Measurements from ENCODE around the gene TMOD2. TPM values are rescaled to one million over a fixed set of nuclear protein-coding genes. Genes with fewer than 3 reads are reported as not detected.

The TMOD2 gene
- total and polyA plus RNA-seq, 2 donors (not counting 1 experiment from before 2014, with no cell fraction given): 7.0 to 11.2 TPM

DNA sequence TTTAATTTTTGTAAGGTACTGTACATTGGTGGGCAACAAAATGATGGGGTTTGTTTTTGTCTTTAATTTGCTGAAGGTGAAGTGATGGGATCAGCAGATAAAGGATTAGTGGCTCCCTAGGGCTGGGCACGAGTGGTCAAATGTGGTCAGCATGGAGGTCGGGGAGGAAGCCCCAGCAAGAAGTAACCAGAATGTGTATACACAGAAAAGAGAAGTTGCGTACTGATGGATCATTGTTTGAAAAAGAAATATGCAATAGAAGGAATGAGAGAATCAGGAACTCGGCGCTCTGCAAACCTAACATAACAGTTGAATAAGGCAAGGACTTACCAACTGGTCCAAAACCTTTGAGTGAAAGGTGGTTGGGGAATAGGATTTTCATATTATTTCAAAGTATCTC lies 1.5 kb downstream of the TMOD2 start:
- TF ChIP-seq EZH2 (IDR thresholded peaks at IDR 0.05; ENCODE audit: low read length, missing control alignments) (no peak), CTCF (conservative IDR thresholded peaks at IDR 0.05 in 1 of 2, IDR thresholded peaks at IDR 0.05 in 1 of 2; ENCODE audit: low read depth in 1 of 2, low read length in 2 of 2) (no peak)
- Histone ChIP-seq H3K27ac (ENCODE audit: insufficient read depth, low read length) (no peak overlapping the region), H3K4me2 (ENCODE audit: extremely low read depth, insufficient read depth, low read length) (no peak overlapping the region), H3K4me1 (ENCODE audit: control insufficient read depth, extremely low read depth, insufficient read depth, low read length) (no peaks in the 10 kb centered on the region), H2AFZ (ENCODE audit: low read length) (no peak overlapping the region), H4K20me1 (ENCODE audit: control insufficient read depth, extremely low read depth, insufficient read depth, low read length) (no peaks in the 10 kb centered on the region), H3K4me3 (replicated peaks in 1 of 4; ENCODE audit: control extremely low read depth in 1 of 4, insufficient read depth in 1 of 4, low read depth in 3 of 4, low read length in 4 of 4) (no peak overlapping the region), H3K36me3 (ENCODE audit: control insufficient read depth, insufficient read depth, low read length) (no peaks in the 10 kb centered on the region), H3K9ac (ENCODE audit: insufficient read depth, low read length) (no peak overlapping the region), H3K27me3 (ENCODE audit: control insufficient read depth, insufficient read depth, low read length) (peaks cover 20% of the 10 kb centered on the region), H3K79me2 (ENCODE audit: control insufficient read depth, insufficient read depth, low read length) (no peaks in the 10 kb centered on the region), H3K9me3 (ENCODE audit: control insufficient read depth, insufficient read depth, low read depth, low read length) (no peaks in the 10 kb centered on the region)
- DNase-seq (ENCODE audit: low read depth in 2 of 2): no peak

GRCh38 chr15:51754267-51754666 lies 2.9 kb downstream of the TMOD2 start:
- H3K9ac ChIP-seq (ENCODE audit: insufficient read depth, low read length): no peak overlapping the region
- no peaks in the 10 kb centered on the region for H3K36me3 ChIP-seq (ENCODE audit: control insufficient read depth, insufficient read depth, low read length)
- TF ChIP-seq EZH2 (IDR thresholded peaks at IDR 0.05; ENCODE audit: low read length, missing control alignments) (no peak), CTCF (conservative IDR thresholded peaks at IDR 0.05 in 1 of 2, IDR thresholded peaks at IDR 0.05 in 1 of 2; ENCODE audit: low read depth in 1 of 2, low read length in 2 of 2) (no peak)
- no peak overlapping the region for H3K4me3 ChIP-seq (replicated peaks in 1 of 4; ENCODE audit: control extremely low read depth in 1 of 4, insufficient read depth in 1 of 4, low read depth in 3 of 4, low read length in 4 of 4)
- H2AFZ ChIP-seq (ENCODE audit: low read length): no peak overlapping the region
- H3K9me3 ChIP-seq (ENCODE audit: control insufficient read depth, insufficient read depth, low read depth, low read length): no peaks in the 10 kb centered on the region
- H3K27ac ChIP-seq (ENCODE audit: insufficient read depth, low read length): no peak overlapping the region
- DNase-seq (ENCODE audit: low read depth in 2 of 2): no peak
- no peaks in the 10 kb centered on the region for H3K79me2 ChIP-seq (ENCODE audit: control insufficient read depth, insufficient read depth, low read length)
- H3K4me2 ChIP-seq (ENCODE audit: extremely low read depth, insufficient read depth, low read length): no peak overlapping the region
- no peaks in the 10 kb centered on the region for H4K20me1 ChIP-seq (ENCODE audit: control insufficient read depth, extremely low read depth, insufficient read depth, low read length)
- H3K27me3 ChIP-seq (ENCODE audit: control insufficient read depth, insufficient read depth, low read length): peaks cover 16% of the 10 kb centered on the region
- H3K4me1 ChIP-seq (ENCODE audit: control insufficient read depth, extremely low read depth, insufficient read depth, low read length): peaks cover 9% of the 10 kb centered on the region

- Histone ChIP-seq H3K4me1 (ENCODE audit: control insufficient read depth, extremely low read depth, insufficient read depth, low read length) (peaks cover 14% of the 10 kb centered on the region), H3K9me3 (ENCODE audit: control insufficient read depth, insufficient read depth, low read depth, low read length) (no peaks in the 10 kb centered on the region), H3K27ac (ENCODE audit: insufficient read depth, low read length) (no peak overlapping the region), H3K27me3 (ENCODE audit: control insufficient read depth, insufficient read depth, low read length) (peaks cover 2% of the 10 kb centered on the region), H3K79me2 (ENCODE audit: control insufficient read depth, insufficient read depth, low read length) (no peaks in the 10 kb centered on the region), H3K36me3 (ENCODE audit: control insufficient read depth, insufficient read depth, low read length) (no peaks in the 10 kb centered on the region), H3K4me3 (replicated peaks in 1 of 4; ENCODE audit: control extremely low read depth in 1 of 4, insufficient read depth in 1 of 4, low read depth in 3 of 4, low read length in 4 of 4) (no peak overlapping the region), H4K20me1 (ENCODE audit: control insufficient read depth, extremely low read depth, insufficient read depth, low read length) (no peaks in the 10 kb centered on the region), H2AFZ (ENCODE audit: low read length) (no peak overlapping the region), H3K9ac (ENCODE audit: insufficient read depth, low read length) (no peak overlapping the region), H3K4me2 (ENCODE audit: extremely low read depth, insufficient read depth, low read length) (no peak overlapping the region)
- TF ChIP-seq CTCF (conservative IDR thresholded peaks at IDR 0.05 in 1 of 2, IDR thresholded peaks at IDR 0.05 in 1 of 2; ENCODE audit: low read depth in 1 of 2, low read length in 2 of 2) (no peak), EZH2 (IDR thresholded peaks at IDR 0.05; ENCODE audit: low read length, missing control alignments) (no peak)
- DNase-seq (ENCODE audit: low read depth in 2 of 2): no peak
These were observed 4.4 kb downstream of the TMOD2 start for GRCh38 chr15:51755790-51756189.

Data from fibroblast of lung (primary cell).